DMS114 treated with DMSO at 0.1 percent for 48 hours (cell line): ENCODE results near the gene UROC1.

Source experiments
- DNase-seq: peaks from one replicate; lab custom pipeline; 2025; ENCODE audit not compliant: unreplicated experiment; lab: John Stamatoyannopoulos, UW

Gene UROC1

DNA sequence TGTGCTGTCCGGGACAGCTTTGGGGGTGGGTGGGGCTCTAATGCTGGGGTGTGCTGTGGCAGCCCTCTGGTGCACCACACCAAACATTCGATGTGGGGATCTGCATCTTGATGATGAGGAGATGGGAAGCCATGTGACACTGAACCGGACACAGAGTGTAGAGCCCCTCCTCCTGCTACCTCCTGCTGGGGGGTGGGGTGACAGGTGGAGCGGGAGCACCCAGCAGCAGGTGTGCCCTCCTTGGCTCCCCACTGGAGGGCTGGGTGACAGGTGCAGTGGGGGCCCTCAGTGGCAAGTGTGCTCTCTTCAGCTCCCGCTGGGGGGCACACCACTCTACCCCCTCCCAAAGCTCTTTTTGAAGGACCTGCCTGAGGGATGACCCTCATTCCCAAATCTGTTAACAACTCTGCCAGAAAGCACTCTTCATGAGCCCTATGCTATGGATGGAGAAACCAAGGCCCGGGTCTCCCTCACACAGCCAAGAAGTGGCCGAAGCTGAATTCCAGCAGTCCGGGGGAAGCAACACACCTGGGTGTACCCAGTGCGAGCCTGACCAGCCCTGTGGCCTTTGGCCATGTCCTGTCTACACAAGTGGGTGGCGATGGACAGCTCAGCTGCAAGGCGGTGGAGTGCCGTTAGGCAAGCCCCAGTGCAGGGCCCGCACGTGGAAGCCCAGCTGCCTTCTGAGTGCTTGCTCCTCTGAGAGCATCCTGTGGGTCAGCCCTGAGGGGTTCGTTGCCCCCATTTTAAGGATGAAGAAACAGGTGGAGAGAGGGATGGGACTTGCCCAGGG, 609 bp upstream of the UROC1 start:
- DNase-seq, result no peak

DNA sequence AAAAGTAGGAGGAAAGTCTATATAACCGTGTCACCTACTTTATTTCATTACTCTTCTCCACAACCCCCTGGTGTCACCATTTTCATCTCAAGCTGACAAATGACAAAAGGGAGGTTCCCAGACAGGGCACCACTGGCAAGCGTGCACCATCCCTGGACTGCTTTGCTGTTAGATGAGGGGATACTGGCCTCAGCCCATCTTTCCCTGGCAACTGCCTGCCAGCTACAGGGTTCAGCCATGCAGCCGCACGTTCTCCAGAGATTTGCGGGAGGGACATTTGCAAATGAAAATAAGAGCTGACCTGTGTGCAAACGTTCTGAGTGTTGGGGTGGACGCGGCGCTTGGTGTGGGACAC, 660 bp downstream of the UROC1 start:
- DNase-seq, result no peak

DNA sequence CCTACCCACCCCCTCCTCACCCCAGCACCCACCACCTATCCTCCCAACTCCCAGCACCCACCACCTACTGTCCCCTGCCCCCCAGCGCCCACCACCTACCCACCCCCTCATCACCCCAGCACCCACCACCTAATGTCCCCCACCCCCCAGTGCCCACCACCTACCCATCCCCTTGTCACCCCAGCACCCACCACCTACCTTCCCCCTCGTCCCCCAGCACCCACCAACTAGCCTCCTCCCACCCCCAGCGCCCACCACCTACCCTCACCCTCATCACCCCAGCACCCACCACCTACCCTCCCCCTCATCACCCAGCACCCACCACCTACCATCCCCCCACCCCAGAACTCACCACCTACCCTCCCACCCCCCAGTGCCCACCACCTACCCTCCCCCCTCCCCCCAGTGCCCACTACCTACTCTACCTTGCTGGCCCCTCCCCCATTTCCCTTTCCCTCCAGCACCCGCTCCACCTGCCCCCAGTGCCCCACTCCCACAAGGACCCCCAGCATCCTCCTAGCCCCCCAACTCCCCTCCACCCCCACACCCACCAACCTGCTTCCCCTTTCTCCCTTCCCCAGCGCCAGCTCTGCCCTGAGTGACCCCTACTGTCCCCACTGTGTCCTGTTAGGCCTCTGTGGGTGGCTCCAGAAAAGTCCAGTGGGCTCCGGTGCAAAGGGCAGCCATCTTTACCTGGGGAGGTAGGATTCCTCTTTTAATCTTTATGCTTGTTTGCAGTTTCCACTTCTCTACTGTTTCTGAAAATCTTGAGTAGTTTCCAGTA, 1.2 kb downstream of the UROC1 start:
- DNase-seq, result no peak

DNA sequence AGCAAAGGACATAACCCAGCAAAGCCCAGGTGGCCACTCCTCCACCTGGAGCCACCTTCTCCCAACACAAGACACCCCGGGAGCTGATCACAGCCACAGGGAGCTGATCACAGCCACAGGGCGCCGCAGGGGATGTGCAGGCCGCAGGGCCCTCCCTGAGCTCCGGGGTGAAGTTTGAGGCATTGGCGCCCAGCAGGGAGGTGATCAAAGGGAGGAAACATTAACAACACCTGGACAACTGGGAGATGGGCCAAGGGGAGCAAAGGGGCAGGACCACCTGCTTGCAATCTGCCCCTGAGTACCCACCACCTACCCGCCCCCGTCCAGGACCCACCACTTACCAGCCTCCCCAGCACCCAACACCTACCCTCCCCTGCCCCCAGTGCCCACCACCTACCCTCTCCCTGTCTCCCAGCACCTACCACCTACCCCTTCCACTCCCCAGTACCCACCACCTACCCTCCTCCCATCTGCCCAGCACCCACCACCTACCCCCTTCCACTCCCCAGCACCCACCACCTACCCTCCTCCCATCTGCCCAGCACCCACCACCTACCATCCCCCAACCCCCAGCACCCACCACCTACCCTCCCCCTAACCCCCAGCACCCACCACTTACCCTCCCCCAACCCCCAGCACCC, 2.4 kb downstream of the UROC1 start:
- no peak for DNase-seq

DNA sequence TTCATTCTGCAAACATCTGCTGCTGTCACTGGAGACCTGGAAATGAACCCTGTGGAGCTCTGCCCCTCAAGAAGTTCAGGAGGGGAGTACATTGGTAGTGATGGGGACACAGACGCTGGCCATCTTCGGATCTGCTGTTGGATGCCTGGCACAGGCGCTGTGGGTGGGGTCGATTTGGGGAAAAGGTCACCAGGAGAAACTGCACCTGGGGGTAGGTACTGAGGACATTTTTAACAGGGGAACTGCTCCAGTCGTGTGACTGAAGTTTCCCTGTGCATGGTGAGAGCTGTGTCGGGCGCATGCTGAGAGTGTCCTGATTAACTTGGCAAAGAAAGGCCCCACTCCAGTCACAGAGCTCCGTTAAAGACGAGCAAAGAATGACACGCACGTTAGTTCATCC, 3.4 kb downstream of the UROC1 start:
- no peak for DNase-seq

DNA sequence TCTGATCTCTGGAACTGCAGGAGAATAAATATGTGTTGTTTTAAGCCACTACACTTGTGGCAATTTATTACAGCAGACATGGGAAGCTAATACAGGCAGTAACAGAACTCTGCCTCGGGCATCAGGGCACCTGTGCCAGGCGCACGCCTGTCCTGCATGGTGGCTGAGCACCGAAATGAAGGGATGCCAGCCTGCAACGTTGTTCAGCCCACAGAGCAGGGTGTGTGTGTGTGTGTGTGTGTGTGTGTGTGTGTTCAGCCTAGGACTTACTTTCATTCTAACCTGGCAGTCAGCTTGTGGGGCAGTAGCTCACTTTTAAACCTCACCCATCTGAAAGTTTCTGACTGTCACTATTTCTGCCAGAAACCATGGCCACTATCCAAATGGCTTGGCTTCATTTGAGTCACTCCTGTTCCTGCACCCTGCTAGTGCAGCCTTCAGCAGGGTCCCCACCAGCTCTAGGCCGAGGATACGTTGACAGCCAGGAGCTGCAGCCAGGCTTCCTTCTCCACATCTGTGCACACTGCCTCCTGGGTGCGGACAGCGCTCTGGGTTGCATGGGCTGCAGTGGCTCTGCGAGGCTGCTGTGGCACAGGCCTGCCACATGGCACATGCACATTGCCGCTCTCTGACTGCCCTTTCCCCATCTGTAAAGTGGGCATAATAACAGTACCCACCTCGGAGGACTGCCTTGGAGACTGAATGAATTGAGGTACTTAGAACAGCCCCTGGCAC, 4.5 kb downstream of the UROC1 start:
- DNase-seq, result no peak

DNA sequence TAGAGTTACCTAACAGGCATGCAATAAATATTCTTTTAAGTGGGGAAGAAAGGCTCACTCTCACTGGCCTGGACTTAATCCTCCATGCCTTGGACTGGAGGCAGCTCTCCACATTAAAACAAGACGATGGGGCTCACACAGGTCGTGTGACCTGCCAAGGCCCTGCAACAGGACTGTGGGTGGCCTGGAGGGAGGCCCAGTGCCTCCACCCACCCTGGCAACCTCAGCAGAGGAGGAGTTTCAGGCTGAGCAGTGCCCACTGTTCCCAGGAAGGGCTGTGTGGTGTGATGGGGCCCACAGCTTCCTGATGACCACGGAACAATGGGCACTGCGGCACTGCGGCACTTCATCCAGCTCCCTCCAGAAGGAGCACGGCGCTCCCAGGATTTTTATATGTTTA, 5.5 kb downstream of the UROC1 start:
- no peak for DNase-seq

DNA sequence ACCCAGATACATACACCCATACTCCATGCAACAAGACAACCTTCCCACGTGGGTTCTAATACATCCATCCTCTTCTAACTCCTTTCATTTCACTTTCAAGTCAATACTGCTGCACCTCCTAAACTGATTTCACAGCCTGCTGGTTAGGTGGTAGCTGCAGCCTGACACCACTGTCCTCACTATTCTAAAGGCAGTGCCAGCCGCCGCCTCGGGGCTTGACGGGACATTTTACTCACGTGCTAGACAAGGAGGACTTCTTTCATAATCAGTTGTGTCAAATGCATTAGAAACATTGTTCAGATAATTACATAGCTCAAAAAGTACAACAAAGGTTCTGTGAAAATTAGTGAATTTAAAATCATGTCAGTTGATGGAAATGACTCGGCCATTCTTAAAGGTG, 6.3 kb downstream of the UROC1 start:
- no peak for DNase-seq

DNA sequence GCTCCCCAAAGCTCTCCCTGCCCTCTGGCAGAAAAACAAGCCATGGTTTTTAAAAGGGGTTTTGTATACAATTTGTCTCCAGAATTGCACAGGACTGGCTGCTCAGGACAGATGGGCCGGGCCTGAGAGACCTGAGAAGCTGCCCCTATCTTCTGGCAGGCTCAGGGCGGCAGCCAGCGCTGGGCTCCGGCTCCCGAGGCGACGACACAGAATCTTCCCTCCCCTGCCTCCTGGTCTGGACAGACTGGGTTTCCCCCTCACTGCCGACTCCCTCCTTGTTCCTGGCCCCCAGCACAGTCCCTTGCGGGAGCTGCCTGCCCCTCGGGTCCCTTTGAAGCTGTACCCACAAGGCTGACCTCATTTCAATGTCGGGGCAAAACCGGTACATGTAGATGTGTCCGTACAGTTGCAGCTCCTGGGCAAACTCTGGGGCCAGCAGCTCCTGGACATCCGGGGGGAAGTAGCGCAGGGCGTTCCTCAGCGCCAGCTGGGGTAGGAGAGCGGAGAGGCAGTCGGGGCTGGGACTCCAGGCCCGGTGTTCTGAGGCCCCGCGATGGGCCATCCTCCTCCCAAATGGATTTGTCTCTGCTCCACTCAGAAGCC, 7.2 kb downstream of the UROC1 start:
- no peak for DNase-seq

DNA sequence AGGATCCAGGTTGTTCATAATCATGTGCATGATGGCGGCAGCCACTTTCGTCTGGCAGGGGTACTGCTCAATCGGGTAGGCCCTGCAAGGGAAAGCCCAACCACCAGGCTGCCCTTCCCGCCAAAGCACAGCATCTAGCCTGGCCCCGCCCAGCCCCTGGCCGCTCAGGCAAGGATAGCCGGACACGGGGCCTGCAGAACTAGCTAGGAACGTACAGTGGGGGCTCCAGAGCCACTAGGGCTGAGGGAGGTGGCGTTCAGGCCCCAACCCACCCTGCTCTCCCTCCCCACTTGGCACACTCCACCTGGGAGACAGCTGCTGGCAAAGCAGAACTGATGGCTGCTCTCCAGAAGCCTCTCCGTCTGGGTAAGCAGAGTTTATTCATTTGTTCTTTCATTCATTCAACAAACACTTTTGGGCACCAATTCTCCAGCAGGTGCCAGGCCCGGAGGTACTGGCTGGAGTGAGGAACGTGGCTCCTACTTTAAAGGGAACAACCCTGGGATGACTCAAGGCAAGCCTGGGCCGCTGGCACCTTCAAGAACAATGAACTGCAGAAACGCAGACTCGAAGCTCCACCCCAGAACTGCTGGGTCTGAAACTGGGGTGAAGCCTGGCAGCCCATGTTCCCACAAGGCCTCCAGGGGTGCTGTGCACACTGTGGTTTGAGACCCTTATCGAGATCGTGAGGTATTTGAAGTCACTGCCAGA, 7.8 kb downstream of the UROC1 start:
- DNase-seq, result no peak

DNA sequence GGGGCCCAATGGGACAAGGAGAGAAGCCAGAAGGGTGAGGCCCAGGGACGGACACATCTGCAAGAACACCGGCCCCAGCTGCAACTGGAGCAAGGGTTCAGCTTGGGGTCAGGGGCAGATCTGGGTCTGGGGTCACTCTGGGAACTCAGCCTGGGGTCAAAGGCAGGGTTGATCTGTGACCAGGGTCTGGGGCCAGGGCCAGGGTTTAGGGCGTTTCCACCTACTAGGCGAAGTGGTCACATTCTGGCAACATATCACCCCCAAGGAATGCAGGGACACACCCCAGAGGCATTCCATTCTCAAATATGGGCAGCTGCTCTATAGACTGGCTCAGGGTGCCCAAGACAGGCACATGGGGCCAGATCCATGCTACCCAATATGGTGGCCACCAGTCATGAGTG, 9.0 kb downstream of the UROC1 start:
- DNase-seq, result no peak

DNA sequence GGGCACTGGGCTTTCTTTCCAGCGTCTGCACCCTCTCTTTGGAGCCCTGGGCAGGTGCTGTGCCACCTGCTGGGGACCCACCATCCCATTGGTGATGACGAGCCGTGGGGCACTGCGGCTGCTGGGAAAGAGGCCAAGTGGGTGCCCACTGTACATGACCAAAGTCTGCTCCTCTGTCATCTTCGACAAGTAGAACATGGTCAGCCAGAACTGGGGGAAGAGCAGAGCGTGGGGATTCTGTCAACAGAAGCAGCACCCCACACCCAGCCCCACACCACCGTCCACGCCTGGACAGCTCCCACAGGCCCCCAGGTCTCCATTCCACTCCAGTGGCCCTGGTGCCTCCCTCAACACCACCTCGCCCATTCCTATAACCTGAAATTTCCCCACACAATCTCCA, 9.7 kb downstream of the UROC1 start:
- no peak for DNase-seq

DNA sequence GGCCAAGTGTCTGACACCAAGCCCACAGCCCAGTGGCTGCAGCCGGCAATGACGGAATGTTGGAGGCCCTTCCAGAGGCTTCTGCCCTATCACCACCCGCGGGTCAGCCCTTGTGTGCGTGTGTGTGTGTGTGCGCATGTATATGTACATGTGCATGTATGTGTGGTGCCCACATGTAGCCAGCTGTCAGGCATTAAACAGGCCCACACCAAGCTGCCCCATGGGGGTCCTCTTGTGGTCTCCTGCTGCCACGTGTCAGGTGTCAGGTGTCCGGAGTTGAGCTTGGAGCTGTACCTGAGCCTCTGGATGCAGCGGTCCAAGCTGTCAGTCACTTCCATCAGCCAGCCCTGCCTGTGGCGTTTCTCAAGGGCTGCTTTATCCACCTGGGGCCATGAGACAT, 13.9 kb downstream of the UROC1 start:
- no peak for DNase-seq

DNA sequence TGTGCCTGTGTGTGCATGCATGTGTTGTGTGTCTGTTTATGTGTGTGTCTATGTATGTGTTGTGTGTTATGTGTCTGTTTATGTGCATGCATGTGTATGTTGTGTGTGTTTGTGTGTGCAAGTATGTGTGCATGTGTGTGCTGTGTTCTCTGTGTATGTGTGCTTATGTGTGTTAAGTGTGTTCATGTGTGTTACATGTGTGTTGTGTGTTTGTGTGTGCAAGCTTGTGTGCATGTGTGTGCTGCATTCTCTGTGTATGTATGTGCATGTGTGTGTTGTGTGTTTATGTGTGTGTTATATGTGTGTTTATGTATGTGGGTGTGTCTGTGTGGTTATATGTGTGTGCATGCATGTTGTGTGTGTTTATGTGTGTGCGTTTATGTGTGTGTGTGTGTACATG, 14.9 kb downstream of the UROC1 start:
- no peak for DNase-seq

DNA sequence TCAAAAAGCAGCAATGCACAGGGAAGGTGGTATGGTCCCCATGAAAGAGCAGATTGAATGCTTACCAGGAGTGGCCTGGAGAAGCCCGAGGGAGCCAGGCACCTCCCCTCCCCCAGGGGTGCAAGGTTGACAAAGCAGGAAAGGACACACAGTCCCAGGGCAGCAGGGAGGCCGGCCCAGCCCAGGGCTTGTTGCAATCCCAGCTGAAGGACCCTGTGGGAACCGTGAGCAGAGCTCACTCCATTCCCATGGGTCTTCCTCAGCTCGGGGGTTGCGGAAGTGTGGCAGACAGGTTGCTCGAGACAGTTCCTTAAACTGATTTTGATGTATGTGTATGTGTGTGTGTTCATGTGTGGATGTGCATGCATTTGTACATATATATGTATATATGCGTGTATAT, 15.8 kb downstream of the UROC1 start:
- DNase-seq, result no peak

DNA sequence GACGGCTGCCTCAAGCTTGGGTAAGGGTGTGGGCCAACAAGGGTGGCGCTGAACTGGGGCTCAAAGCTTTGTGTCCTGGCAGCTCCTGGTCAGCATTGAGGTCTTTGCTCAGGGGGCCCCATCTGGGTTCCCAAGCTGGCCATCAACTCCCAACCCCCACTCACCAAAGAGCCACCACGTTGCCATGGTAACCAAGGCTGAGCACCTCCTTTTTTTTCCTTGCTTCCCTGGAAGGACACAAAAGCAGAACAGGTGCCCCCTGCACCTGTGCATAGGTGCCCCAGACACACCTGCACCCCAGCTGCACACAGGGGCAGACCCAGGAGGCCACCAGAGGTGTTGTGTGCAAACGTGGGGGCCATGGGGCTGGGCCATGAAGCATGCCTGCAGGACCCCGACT, 16.5 kb downstream of the UROC1 start:
- DNase-seq, result no peak

DNA sequence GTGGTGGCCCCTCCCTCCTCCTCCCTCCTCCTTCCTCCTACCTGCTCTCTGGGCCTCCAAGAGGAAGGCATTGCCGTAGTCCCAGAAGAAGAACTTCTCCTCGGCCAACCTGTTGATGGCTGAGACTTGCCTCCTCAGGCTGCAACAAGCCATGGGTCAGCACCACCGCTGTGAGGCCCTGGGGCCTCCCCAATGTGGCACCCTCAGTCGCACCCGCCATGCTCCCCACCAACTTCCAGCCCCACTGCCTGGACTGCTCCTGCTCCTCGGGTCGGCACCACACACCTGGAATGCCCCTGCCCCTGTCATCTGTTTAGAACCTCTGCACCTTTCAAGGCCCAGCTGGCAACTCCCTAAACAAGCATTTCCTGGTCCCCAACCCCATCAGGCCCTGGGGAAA, 17.6 kb downstream of the UROC1 start:
- no peak for DNase-seq

DNA sequence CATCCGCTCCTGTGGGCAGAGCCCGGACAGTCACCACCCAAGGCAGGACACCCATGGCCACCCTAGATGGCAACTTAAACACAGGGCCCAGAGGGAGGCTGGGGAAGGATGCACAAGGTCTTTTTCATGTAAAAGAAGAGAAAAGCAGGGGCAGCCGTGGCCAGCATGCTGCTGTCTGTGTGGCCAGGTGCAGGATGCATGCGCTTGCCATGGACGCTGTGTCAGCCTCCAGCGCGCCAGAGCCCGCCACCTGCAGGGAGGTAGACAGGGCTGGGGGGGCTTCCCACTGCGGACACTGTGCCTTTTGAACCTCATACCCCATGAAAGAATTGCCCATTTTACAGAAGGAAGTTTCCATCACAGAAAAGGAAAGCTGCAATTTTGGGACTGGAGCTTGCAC, 18.2 kb downstream of the UROC1 start:
- DNase-seq, result no peak

DNA sequence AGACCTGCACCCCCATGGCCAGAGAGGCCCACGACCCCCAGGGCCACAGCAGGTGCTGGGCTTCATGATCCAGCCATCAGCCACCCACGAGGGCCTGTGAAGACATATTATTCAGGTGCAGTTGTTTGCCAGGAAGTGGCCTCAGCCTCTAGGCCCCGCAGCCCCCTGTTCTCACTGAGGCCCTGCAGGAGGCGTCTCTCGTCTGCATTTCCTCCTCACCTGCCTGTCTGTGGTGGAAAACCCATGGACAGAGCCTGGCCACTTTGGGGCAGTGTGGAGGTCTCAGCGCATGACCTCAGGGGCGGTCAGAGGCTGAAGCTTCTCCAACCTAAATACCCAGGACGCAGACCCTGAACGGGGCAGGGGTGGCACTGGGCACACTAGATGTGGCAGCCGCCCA, 18.6 kb downstream of the UROC1 start:
- DNase-seq, result no peak

DNA sequence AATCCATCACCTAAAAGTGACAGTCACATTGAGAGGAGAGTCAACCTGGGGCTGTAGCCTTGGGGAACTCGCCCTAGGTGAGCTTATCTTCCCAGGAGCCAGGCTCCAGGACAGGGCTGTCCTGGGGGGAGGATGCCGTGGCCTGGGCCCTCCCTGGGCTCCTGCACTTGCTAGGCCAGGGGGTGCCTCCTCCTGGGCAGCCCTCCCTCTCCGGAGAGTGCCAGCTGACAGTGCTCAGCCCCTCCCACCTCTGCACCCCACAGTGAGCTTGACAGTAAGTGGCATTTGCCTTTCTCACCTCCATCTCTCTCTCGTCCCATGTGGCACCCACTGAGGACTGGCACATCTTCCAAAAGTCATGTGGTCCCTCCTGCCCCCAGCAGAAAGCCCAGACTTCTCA, 19.1 kb downstream of the UROC1 start:
- no peak for DNase-seq

DNA sequence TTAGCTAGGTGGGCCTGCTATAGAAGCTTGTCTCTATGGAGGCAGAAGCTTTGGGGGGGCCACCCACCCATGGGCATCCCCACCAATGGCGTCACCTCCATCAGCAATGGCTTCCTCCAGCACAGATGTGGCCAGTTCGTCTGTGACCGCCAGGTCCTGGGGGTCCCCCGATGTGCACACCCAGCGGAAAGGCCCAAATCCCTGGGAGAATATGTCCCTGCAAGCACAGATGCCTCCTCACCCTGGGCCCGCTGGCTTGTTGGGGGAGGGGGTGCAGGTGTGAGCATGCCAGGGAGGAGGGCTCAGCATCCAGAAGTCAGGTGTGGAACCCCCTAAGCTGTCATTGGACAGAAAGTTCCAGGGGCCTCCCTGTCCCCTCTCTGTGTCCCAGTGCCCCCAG, 19.6 kb downstream of the UROC1 start:
- DNase-seq, result no peak
